Measurements from ENCODE around the gene FLOT2.

FLOT2 gene

GRCh38 chr17:28860363-28860808 is 37.1 kb downstream of the FLOT2 start:
- Histone ChIP-seq H3K27me3 (ENCODE audit: insufficient read depth, low read length) (no peaks in the 10 kb centered on the region), H4K20me1 (ENCODE audit: insufficient read depth, low read length) (no peaks in the 10 kb centered on the region), H3K4me3 (ENCODE audit: low read depth, low read length, poor library complexity, severe bottlenecking) (no peak overlapping the region), H3K4me2 (ENCODE audit: low read length) (no peak overlapping the region), H3K9me2 (ENCODE audit: low read depth, low read length) (no peaks in the 10 kb centered on the region), H3K27ac (ENCODE audit: low read depth, low read length, poor library complexity, severe bottlenecking) (no peak overlapping the region), H3K79me2 (ENCODE audit: insufficient read depth, low read length) (no peaks in the 10 kb centered on the region; the same call in 1 of the 2 replicates), H3K36me3 (ENCODE audit: insufficient read depth, low read length) (peaks cover 29% of the 10 kb centered on the region), H3K9me3 (ENCODE audit: low read length) (no peaks in the 10 kb centered on the region), H3K4me1 (ENCODE audit: insufficient read depth, low read length, severe bottlenecking) (peaks cover 9% of the 10 kb centered on the region), H3F3A (ENCODE audit: insufficient read depth, low read length) (no peaks in the 10 kb centered on the region), H2AFZ (ENCODE audit: low read length) (no peak overlapping the region), H3K9ac (ENCODE audit: low read length) (no peak overlapping the region)
- TF ChIP-seq CTCF (IDR thresholded peaks at IDR 0.05; ENCODE audit: low read length): no peak
- no peak for TF ChIP-seq EZH2 (IDR thresholded peaks at IDR 0.05; ENCODE audit: borderline replicate concordance, low read length)

- Histone ChIP-seq H2AFZ (ENCODE audit: low read length) (no peak overlapping the region), H3K79me2 (ENCODE audit: insufficient read depth, low read length) (no peaks in the 10 kb centered on the region; the same call in 1 of the 2 replicates), H3K9me2 (ENCODE audit: low read depth, low read length) (no peaks in the 10 kb centered on the region), H3K9me3 (ENCODE audit: low read length) (no peaks in the 10 kb centered on the region), H3F3A (ENCODE audit: insufficient read depth, low read length) (no peaks in the 10 kb centered on the region), H3K4me2 (ENCODE audit: low read length) (no peak overlapping the region), H3K4me3 (ENCODE audit: low read depth, low read length, poor library complexity, severe bottlenecking) (no peak overlapping the region), H3K4me1 (ENCODE audit: insufficient read depth, low read length, severe bottlenecking) (peaks cover 14% of the 10 kb centered on the region), H3K36me3 (ENCODE audit: insufficient read depth, low read length) (peaks cover 29% of the 10 kb centered on the region), H4K20me1 (ENCODE audit: insufficient read depth, low read length) (no peaks in the 10 kb centered on the region), H3K27me3 (ENCODE audit: insufficient read depth, low read length) (no peaks in the 10 kb centered on the region), H3K27ac (ENCODE audit: low read depth, low read length, poor library complexity, severe bottlenecking) (no peak overlapping the region), H3K9ac (ENCODE audit: low read length) (no peak overlapping the region)
- TF ChIP-seq CTCF (IDR thresholded peaks at IDR 0.05; ENCODE audit: low read length) (no peak), EZH2 (IDR thresholded peaks at IDR 0.05; ENCODE audit: borderline replicate concordance, low read length) (no peak)
These were observed 38.7 kb downstream of the FLOT2 start for GRCh38 chr17:28858801-28859355.

GRCh38 chr17:28857905-28858800 is 39.4 kb downstream of the FLOT2 start:
- Histone ChIP-seq H3K9me3 (ENCODE audit: low read length) (no peaks in the 10 kb centered on the region), H3K27ac (ENCODE audit: low read depth, low read length, poor library complexity, severe bottlenecking) (no peak overlapping the region)
- no peak for TF ChIP-seq EZH2 (IDR thresholded peaks at IDR 0.05; ENCODE audit: borderline replicate concordance, low read length)
- no peak for TF ChIP-seq CTCF (IDR thresholded peaks at IDR 0.05; ENCODE audit: low read length)

More at GRCh38 chr17:28857905-28858800, 39.4 kb downstream of the FLOT2 start:
- Histone ChIP-seq H3F3A (ENCODE audit: insufficient read depth, low read length) (no peaks in the 10 kb centered on the region), H3K9me2 (ENCODE audit: low read depth, low read length) (no peaks in the 10 kb centered on the region), H3K79me2 (ENCODE audit: insufficient read depth, low read length) (no peaks in the 10 kb centered on the region; the same call in 1 of the 2 replicates), H3K27me3 (ENCODE audit: insufficient read depth, low read length) (no peaks in the 10 kb centered on the region), H3K9ac (ENCODE audit: low read length) (no peak overlapping the region), H3K4me1 (ENCODE audit: insufficient read depth, low read length, severe bottlenecking) (peaks cover 14% of the 10 kb centered on the region), H3K4me3 (ENCODE audit: low read depth, low read length, poor library complexity, severe bottlenecking) (no peak overlapping the region), H2AFZ (ENCODE audit: low read length) (no peak overlapping the region), H3K36me3 (ENCODE audit: insufficient read depth, low read length) (peaks cover 29% of the 10 kb centered on the region), H4K20me1 (ENCODE audit: insufficient read depth, low read length) (no peaks in the 10 kb centered on the region), H3K4me2 (ENCODE audit: low read length) (no peak overlapping the region)
